HCT116 (cell line): ENCODE measurements around the gene SLC27A5. TPM values are rescaled to one million over a fixed set of nuclear protein-coding genes. Genes with fewer than 3 reads are reported as not detected.

Source experiments
- ATAC-seq: fragments of 200-7000 bp; cut with Tn5 transposase; 2 replicates; pipeline ENCODE4 v1.9.1; 2020; ENCODE audit warnings: mild to moderate bottlenecking, moderate library complexity
- BruUV-seq: library from RNA; stranded (reverse); fragments of 400-500 nt; replicated peaks from 2 replicates; lab custom pipeline; 2021; lab: Mats Ljungman, UMichigan
- CTCF ChIA-PET: fragments of 300-600 bp; sonication (Branson Sonifier 250); formaldehyde crosslinking; loops from one replicate; lab custom pipeline; 2021; ENCODE audit warnings: antibody characterized with exemption; lab: Charles Lee
- POLR2A ChIA-PET: fragments of 300-600, 350-600 bp; sonication (Branson Sonifier 250); formaldehyde crosslinking; loops from one replicate; lab custom pipeline; 2021; ENCODE audit warnings: antibody characterized with exemption; lab: Charles Lee
- RAD21 ChIA-PET, 2 experiments: fragments of 300-600 bp; sonication (Branson Sonifier 250); formaldehyde crosslinking; loops; one replicate each; lab custom pipeline; 2023; ENCODE audit warnings: low total read pairs in 2 of 2; ENCODE audit not compliant: uncharacterized antibody in 2 of 2, unreplicated experiment in 2 of 2, low non-redundant PET in 1 of 2; lab: Charles Lee
- DNase-seq: peaks from one replicate; pipeline ENCODE4 v3.0.0-alpha.2; 2010; ENCODE audit warnings: low read depth, low spot score
- H2AFZ ChIP-seq: fragments of 200-600 bp; shearing (Covaris generic), sonication (generic); 2 replicates; pipeline ENCODE4 v1.6.1; 2017; ENCODE audit warnings: low read depth, mixed run types, mixed read lengths, antibody characterized with exemption, low read length; ENCODE audit not compliant: poor library complexity, severe bottlenecking
- H3K27ac ChIP-seq: 2 replicates; pipeline ENCODE4 v1.5.1; 2012; ENCODE audit warnings: low read depth, low read length
- H3K27me3 ChIP-seq: fragments of 200-600 bp; sonication (generic); 2 replicates; pipeline ENCODE4 v1.6.1; 2016; ENCODE audit warnings: mixed run types, low read length, mixed read lengths; ENCODE audit not compliant: insufficient read depth
- H3K36me3 ChIP-seq, 2 experiments: fragments of 200-500 bp in 1 of 2; fragments of 200-600 bp in 1 of 2; sonication (Bioruptor generic) in 1 of 2; sonication (generic) in 1 of 2; 2 replicates each; pipeline versions ENCODE4 v1.5.1 to v1.6.1; 2014 to 2016; ENCODE audit warnings: low read length in 2 of 2, inconsistent platforms in 1 of 2, mixed read lengths in 1 of 2, mixed run types in 1 of 2; ENCODE audit not compliant: insufficient read depth in 2 of 2, control insufficient read depth in 1 of 2
- H3K4me1 ChIP-seq, 2 experiments: fragments of 200-600 bp in 1 of 2; sonication (generic) in 1 of 2; 2 replicates each; pipeline versions ENCODE4 v1.5.1 to v1.6.1; 2012 to 2017; ENCODE audit warnings: low read length in 2 of 2, inconsistent platforms in 1 of 2, mild to moderate bottlenecking in 1 of 2, mixed read lengths in 1 of 2, mixed run types in 1 of 2, moderate library complexity in 1 of 2; ENCODE audit not compliant: insufficient read depth in 2 of 2, control insufficient read depth in 1 of 2
- H3K4me2 ChIP-seq: fragments of 200-600 bp; sonication (generic); 2 replicates; pipeline ENCODE4 v1.6.1; 2017; ENCODE audit warnings: mixed run types, low read length, mixed read lengths
- H3K4me3 ChIP-seq, 2 experiments: fragments of 200-600 bp in 1 of 2; sonication (generic) in 1 of 2; replicated peaks in 1 of 2; 2 replicates each; pipeline ENCODE4 v1.5.1; 2011 to 2016; ENCODE audit warnings: low read length in 2 of 2, control low read depth in 1 of 2, low read depth in 1 of 2, mild to moderate bottlenecking in 1 of 2, mixed read lengths in 1 of 2, mixed run types in 1 of 2
- H3K79me2 ChIP-seq: fragments of 200-600 bp; sonication (generic); 2 replicates; pipeline ENCODE4 v1.6.1; 2017; ENCODE audit warnings: mild to moderate bottlenecking, mixed run types, low read length, moderate library complexity, mixed read lengths; ENCODE audit not compliant: insufficient read depth
- H3K9ac ChIP-seq: fragments of 200-600 bp; sonication (generic); 2 replicates; pipeline ENCODE4 v1.6.1; 2016; ENCODE audit warnings: low read length, mixed read lengths
- H3K9me2 ChIP-seq: fragments of 200-600 bp; sonication (generic), shearing (Covaris generic); 2 replicates; pipeline ENCODE4 v1.6.1; 2017; ENCODE audit warnings: mixed run types, mild to moderate bottlenecking, moderate library complexity; ENCODE audit not compliant: insufficient read depth
- H3K9me3 ChIP-seq, 2 experiments: fragments of 200-500 bp in 1 of 2; fragments of 200-600 bp in 1 of 2; sonication (Bioruptor generic) in 1 of 2; sonication (generic) in 1 of 2; 2 replicates each; pipeline ENCODE4 v1.6.1; 2014 to 2017; ENCODE audit warnings: low read length in 2 of 2, mixed read lengths in 2 of 2, inconsistent platforms in 1 of 2, low read depth in 1 of 2, mild to moderate bottlenecking in 1 of 2, mixed run types in 1 of 2, moderate library complexity in 1 of 2; ENCODE audit not compliant: control insufficient read depth in 1 of 2, insufficient read depth in 1 of 2
- H4K20me1 ChIP-seq: fragments of 200-600 bp; sonication (generic), shearing (Covaris generic); 2 replicates; pipeline ENCODE4 v1.6.1; 2017; ENCODE audit warnings: mixed run types, mild to moderate bottlenecking, moderate library complexity; ENCODE audit not compliant: insufficient read depth
- CBX3 ChIP-seq: IDR thresholded peaks from 2 replicates; pipeline ENCODE4 v1.6.1; 2012; ENCODE audit warnings: low read depth
- EZH2 ChIP-seq: fragments of 200-600 bp; sonication (generic); IDR thresholded peaks from 2 replicates; pipeline ENCODE4 v1.6.1; 2017; ENCODE audit warnings: antibody characterized with exemption, mixed run types
- EZH2phosphoT487 ChIP-seq: fragments of 200-600 bp; IDR thresholded peaks from 2 replicates; pipeline ENCODE4 v1.6.1; 2018; ENCODE audit warnings: antibody characterized with exemption, borderline replicate concordance
- JUND ChIP-seq: IDR thresholded peaks from 2 replicates; pipeline ENCODE4 v1.6.1; 2012
- POLR2A ChIP-seq: IDR thresholded peaks from 2 replicates; pipeline ENCODE4 v1.7.0; 2011; ENCODE audit warnings: borderline replicate concordance; ENCODE audit not compliant: insufficient read depth, insufficient read length; ENCODE audit errors: extremely low read depth
- POLR2AphosphoS5 ChIP-seq: IDR thresholded peaks from 2 replicates; pipeline ENCODE4 v1.6.1; 2011; ENCODE audit warnings: mild to moderate bottlenecking, low read depth, low read length, moderate library complexity
- RAD21 ChIP-seq: IDR thresholded peaks from 2 replicates; pipeline ENCODE4 v1.6.1; 2012; ENCODE audit warnings: low read depth, mild to moderate bottlenecking
- SP1 ChIP-seq: IDR thresholded peaks from 2 replicates; pipeline ENCODE4 v1.6.1; 2012; ENCODE audit warnings: low read depth
- SRF ChIP-seq: IDR thresholded peaks from 2 replicates; pipeline ENCODE4 v1.6.1; 2012; ENCODE audit warnings: low read depth
- TCF7L2 ChIP-seq: IDR thresholded peaks from 2 replicates; pipeline ENCODE4 v1.7.0; 2011; ENCODE audit warnings: borderline replicate concordance, inconsistent platforms; ENCODE audit not compliant: insufficient read depth, insufficient read length; ENCODE audit errors: extremely low read depth
- YY1 ChIP-seq: IDR thresholded peaks from 2 replicates; pipeline ENCODE4 v1.6.1; 2011; ENCODE audit warnings: low read length, low read depth, moderate library complexity, mild to moderate bottlenecking; ENCODE audit not compliant: insufficient replicate concordance; ENCODE audit errors: extremely low read depth
- ZFX ChIP-seq: fragments of 450-650 bp; IDR thresholded peaks from 2 replicates; pipeline ENCODE4 v1.6.1; 2017
- ZNF274 ChIP-seq: fragments of 200-500 bp; sonication (Bioruptor generic); IDR thresholded peaks from 2 replicates; pipeline ENCODE4 v1.6.1; 2014; ENCODE audit warnings: mild to moderate bottlenecking, low read depth, low read length, inconsistent platforms
- intact Hi-C: fragments of 100-400 bp; cut with micrococcal nuclease; formaldehyde crosslinking; loops from 2 replicates; pipeline ENCODE4 v1.10.0; 2022
- total RNA-seq: library from RNA; stranded (reverse); gene quantifications from one replicate; pipeline ENCODE4 v1.2.1, GENCODE V29; 2021; ENCODE audit not compliant: unreplicated experiment
- TF ChIP-seq, protein P1 (sequence below): IDR thresholded peaks from 2 replicates; pipeline ENCODE4 v1.6.1; 2012
- TF ChIP-seq, protein P2 (sequence below): IDR thresholded peaks from 2 replicates; pipeline ENCODE4 v1.6.1; 2011; ENCODE audit warnings: mild to moderate bottlenecking, low read length, moderate library complexity; ENCODE audit not compliant: insufficient replicate concordance; ENCODE audit errors: extremely low read depth

The SLC27A5 gene
- total RNA-seq, 1 experiment from 2014 or later, result 27.1 TPM

- H3K4me1 ChIP-seq, result peaks cover 13 to 25% of the 10 kb centered on the region in 2 experiments
- H3K27ac ChIP-seq, result 0 out of 2 replicates have a peak overlapping the region, but pooled peaks have one; percentile 69
- no peaks in the 10 kb centered on the region for H4K20me1 ChIP-seq
- no peak for TF ChIP-seq YY1
- no peak for TF ChIP-seq SRF
- TF ChIP-seq CBX3, result no peak
- TF ChIP-seq, protein P1, sequence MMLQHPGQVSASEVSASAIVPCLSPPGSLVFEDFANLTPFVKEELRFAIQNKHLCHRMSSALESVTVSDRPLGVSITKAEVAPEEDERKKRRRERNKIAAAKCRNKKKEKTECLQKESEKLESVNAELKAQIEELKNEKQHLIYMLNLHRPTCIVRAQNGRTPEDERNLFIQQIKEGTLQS, result no peak
- TF ChIP-seq EZH2, result no peak
- no peak for TF ChIP-seq POLR2A
- no peaks in the 10 kb centered on the region for H3K79me2 ChIP-seq
- CTCF ChIA-PET, result no interaction called here
- H3K36me3 ChIP-seq, result no peaks in the 10 kb centered on the region; a peak in 2 of 4 replicates
- DNase-seq, result no peak
- no peak overlapping the region for H3K9ac ChIP-seq
- no peaks in the 10 kb centered on the region for H3K27me3 ChIP-seq
- H2AFZ ChIP-seq, result no peak overlapping the region
- RAD21 ChIA-PET, result no interaction called here
- ATAC-seq, result no peak
- BruUV-seq, result no TSS peak
- no peak overlapping the region for H3K4me3 ChIP-seq
- intact Hi-C loops, result no loop called here
- POLR2A ChIA-PET, result no interaction called here
- H3K4me2 ChIP-seq, result no peak overlapping the region
- H3K9me3 ChIP-seq, result no peaks in the 10 kb centered on the region
- H3K9me2 ChIP-seq, result no peaks in the 10 kb centered on the region
Measured at GRCh38 chr19:58477871-58478270, 33.9 kb downstream of the SLC27A5 start.

DNA sequence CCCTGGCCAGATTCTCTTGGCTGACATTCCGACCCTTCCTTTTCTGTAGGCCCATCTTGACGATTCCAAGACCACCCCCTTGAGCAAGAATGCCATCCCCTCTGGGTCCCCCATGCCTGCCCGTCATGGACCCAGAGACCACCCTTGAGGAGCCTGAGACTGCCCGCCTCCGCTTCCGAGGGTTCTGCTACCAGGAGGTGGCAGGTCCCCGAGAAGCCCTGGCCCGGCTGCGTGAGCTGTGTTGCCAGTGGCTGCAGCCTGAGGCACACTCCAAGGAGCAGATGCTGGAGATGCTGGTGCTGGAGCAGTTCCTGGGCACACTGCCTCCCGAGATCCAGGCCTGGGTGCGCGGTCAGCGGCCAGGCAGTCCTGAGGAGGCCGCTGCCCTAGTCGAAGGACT, 34.7 kb downstream of the SLC27A5 start:
- DNase-seq, result no peak
- POLR2A ChIA-PET, result no interaction called here
- peaks cover 13 to 25% of the 10 kb centered on the region in 2 experiments for H3K4me1 ChIP-seq
- H3K9me3 ChIP-seq, result no peaks in the 10 kb centered on the region
- CTCF ChIA-PET, result no interaction called here
- no peaks in the 10 kb centered on the region for H4K20me1 ChIP-seq
- no peak for ATAC-seq
- H3K27ac ChIP-seq, result peak overlapping the region; percentile 69
- H3K4me3 ChIP-seq, result peak overlapping the region; percentile 75 to 76
- BruUV-seq, result no TSS peak
- peak overlapping the region; percentile 74 for H3K9ac ChIP-seq
- H3K27me3 ChIP-seq, result no peaks in the 10 kb centered on the region
- no peaks in the 10 kb centered on the region for H3K9me2 ChIP-seq
- H3K4me2 ChIP-seq, result peak overlapping the region; percentile 99
- H3K79me2 ChIP-seq, result no peaks in the 10 kb centered on the region
- intact Hi-C loops, result no loop called here
- H2AFZ ChIP-seq, result no peak overlapping the region
- RAD21 ChIA-PET, result no interaction called here
- peaks cover 6 to 7% of the 10 kb centered on the region in 2 experiments; a peak in 3 of 4 replicates for H3K36me3 ChIP-seq
- TF ChIP-seq, protein P1, result no peak
- TF ChIP-seq ZFX (no peak), EZH2 (no peak), JUND (no peak), ZNF274 (no peak), SP1 (no peak), EZH2phosphoT487 (no peak), RAD21 (no peak), CBX3 (no peak), POLR2AphosphoS5 (no peak), TCF7L2 (no peak)
- TF ChIP-seq, protein P2, sequence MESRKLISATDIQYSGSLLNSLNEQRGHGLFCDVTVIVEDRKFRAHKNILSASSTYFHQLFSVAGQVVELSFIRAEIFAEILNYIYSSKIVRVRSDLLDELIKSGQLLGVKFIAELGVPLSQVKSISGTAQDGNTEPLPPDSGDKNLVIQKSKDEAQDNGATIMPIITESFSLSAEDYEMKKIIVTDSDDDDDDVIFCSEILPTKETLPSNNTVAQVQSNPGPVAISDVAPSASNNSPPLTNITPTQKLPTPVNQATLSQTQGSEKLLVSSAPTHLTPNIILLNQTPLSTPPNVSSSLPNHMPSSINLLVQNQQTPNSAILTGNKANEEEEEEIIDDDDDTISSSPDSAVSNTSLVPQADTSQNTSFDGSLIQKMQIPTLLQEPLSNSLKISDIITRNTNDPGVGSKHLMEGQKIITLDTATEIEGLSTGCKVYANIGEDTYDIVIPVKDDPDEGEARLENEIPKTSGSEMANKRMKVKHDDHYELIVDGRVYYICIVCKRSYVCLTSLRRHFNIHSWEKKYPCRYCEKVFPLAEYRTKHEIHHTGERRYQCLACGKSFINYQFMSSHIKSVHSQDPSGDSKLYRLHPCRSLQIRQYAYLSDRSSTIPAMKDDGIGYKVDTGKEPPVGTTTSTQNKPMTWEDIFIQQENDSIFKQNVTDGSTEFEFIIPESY, result no peak
